Bone marrow (tissue), 2 donors: ENCODE data around the gene RERE.
A peak's percentile ranks its signal among the peaks of the same experiment; 100 is the strongest.
"Not testable (repeated sequence)": the region's sequence is repeated elsewhere in the genome, so short reads cannot be mapped to it uniquely, and the experiment has no call there.

Experiments
- DNase-seq, 2 donors: peaks; one replicate each; lab custom pipeline; 2025; lab: John Stamatoyannopoulos, UW

The RERE gene

DNA sequence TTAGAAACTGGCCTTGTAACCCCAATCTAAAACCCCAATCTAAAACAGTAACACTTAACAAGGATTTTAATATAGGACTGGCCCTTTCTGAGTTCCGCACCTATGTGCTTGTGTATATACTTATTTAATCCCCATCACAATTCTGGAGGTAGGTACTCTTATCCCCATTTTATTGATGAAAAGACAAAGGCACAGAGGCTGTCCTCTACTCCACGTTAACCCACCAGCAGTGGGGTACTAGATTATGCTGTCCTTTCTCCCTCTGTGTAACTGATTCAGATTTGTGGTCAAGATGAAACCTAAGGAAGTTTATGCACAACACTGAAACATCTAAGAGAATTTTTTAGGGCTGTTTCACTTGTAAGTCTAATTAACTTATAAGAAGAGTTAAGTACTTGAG, 175.3 kb downstream of the RERE start:
- no peak for DNase-seq

DNA sequence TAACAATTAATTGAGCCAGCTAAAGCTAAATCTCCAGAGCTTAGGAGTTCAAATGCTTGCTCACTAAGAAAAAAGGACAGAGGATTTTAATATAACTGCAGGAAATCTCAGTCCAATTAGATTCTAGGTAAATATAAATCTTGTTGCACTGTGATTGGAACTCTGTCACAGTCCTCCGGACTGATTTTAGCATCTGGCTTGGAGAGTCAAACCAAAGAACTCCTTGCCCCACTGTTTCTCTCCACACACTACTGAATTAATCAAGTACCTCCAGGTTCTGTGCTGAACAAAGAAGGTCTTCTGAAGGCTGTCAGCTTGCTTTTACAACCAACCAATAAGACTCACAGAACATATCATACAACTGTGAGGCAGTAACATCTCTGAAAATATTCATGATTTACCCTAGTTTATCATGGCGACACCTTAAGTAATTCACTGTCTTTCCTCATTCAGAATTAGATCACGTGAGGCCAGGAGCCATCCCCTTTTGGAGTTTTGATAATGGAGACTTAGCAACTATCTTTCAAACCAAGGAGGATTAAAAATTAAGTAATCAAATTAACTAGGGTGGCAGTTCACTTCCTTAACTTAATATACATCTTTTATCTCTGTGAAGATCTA, 176.0 kb downstream of the RERE start:
- DNase-seq = no peak

GRCh38 chr1:8640950-8641349, 176.5 kb downstream of the RERE start:
- no peak for DNase-seq

GRCh38 chr1:8639148-8639547, 178.3 kb downstream of the RERE start:
- DNase-seq = no peak

DNA sequence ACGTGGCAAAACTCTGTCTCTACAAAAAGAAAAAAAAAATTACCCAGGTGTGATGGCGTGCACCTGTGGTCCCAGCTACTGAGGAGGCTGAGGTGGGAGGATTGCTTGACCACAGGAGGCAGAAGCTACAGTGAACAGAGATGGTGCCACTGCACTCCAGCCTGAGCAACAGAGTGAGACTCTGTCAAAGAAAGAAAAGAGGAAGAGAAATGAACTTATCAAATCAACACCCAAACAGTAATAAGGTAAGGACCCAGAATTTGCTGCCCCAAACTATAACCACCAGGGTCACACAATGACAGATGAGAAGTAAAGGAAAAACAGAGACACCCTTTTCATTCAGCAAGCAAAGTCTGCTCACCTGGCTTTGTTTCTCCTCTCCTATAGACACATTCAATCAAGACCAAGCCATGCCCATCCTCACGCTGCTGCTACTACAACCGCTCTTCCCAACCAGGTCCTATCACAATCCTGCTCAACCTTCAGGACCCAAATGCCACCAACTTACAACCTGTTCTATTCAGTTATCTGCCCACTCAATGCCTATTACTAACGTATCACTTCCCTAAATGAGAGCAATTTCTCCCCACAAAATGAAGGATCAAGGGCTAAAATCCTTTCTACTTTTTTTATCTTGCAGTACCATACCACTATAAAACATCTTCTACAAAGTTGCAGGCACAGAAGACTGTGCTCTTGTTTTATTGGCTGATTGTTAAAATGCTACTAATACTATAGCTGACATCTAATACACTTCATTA, 183.5 kb downstream of the RERE start:
- no peak for DNase-seq

DNA sequence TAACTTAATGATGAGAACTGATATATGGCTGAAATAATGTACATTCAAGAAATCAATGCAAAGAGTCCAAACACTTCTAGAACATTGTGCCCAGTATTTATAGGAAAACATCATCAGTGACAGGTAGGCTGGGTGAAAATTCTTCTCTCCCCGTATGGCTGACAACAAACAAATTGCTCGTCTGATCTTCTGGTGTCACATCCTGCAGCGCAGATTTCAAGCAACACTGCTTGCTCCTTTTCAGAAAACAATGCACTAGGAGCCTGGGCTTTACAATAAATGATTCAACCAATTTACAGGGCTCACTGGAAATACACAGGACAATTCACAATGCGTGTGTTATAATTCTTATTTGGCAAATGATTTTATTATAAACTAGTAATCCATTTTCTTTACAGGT, 185.3 kb downstream of the RERE start:
- DNase-seq = no peak

GRCh38 chr1:8631163-8631562, 186.3 kb downstream of the RERE start:
- no peak for DNase-seq

DNA sequence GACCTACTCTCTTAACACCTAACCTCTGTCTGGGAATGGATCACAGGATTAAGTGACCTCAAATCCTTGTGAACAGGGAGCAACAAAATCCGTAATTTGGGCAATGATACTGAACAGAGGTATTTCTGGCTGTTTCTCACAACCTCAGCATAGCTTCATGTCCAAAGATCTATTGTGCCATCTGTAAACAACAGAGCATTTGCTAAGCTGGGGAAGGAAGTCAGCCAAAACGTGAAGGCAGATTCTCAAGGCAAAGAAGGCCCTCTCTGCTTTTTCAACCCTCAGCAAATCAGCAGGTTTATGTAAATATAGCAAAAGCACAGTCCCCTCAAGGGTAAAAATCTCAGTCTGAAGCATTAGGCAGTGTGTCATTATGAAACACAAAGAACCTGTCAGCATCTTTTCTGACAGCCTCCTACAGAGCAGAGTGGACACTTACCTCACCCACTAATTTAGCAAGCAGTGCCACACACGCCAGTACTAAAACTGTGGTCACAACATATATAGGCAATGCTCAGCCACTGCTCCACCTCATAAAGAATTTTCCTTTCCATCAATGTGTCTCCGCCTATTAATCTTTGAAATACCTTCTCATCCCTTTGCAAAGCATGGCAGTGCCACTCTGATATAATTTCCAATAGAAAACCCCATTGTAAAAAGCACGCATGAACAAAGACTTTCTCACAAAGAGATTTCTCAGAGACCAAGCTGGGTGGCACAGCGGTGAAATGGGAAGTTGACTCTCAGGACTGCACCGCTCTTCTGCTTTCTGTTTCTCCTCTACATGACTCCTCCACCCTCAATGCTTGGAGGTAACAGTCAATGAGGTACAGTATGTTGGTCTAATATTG, 188.0 kb downstream of the RERE start:
- peak; percentile 2 to 68 for DNase-seq

DNA sequence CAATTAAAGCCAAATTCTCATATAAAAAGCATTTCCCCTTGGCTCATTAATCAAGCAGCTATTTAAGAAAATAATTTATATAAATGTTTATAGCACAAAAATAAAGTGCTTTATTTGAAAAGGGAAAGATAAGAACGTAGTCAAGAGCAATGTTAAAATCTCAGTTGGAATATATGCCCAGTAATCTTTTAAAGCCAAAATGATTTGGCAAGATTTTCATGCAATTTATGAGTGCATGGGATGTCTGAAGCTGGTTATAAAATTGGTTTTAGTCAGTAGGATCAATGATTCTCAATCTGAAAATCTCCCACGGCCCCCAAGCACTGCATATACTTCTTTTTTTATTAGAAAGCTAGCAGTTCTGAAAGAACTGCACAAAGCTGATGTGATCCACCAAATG, 188.8 kb downstream of the RERE start:
- no peak for DNase-seq

- no peak for DNase-seq
Observed at GRCh38 chr1:8627728-8628127, 189.7 kb downstream of the RERE start.

DNA sequence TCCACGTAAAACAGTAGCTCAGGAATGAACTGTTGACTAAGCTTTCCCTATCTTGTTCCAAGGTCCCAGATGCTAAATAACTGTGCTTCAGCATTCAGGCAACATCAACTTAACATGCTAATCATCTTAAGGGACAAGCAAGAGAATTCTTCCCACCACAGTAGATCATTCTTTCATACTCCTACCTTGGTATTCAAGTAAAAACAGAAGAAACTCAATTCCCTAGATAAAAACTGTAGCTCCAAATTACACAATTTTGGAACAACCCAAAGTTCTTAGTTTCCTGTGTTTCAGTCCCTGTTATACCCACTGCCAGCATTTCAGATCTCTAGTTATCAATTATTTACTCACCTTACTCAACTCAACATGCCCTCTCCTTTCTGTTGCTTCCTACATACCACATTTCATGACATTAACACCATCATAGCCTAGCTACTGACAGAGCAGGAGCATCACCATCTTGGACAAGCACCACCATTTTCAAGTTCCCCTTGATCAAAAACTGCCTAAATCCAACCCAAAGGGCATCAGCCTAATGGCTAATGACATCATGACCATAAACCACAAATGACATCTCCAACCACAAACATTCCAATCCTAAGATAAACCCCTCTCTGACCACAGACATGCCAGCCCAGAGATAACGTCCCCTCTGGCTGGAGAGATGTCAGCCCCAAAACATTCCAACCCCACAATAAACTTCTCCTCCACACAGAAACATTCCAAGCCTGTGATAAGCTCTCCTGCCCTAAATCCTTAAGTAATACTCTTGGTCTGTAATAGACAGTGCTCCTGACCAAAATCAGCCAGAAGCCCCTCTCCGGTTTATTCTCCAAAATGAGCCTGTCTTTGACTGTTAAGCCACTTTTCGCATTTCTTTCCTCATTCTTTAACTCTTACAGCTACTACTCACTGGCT, 191.2 kb downstream of the RERE start:
- DNase-seq = no peak

- DNase-seq = peak in 1 of 2 donors; percentile 65
Observed at GRCh38 chr1:8625491-8625890, 191.9 kb downstream of the RERE start.

DNA sequence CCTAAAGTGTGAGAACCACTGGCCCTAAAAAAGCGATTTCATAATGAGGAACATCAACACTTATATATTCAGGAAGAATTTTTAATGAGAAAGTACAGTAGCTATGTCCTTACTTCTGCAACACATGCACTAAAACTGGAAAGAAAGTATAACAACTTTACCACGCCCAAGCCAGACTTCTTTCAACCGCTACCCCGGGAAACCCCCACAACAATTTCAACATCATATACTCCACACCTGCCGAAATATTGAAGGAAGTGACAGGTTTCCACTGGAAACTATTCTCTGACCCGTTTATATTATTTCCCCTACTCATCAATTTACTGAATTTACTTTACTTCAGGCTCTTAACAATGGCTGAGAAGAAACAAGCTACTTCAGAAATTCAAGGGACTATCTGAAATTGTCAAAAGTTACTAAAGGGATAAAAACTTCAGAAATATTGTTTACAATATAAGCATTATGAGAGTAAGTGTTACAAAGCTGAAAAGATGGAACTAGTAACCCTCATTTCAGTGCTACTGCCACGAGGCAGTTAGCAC, 193.7 kb downstream of the RERE start:
- DNase-seq = not testable (repeated sequence)

GRCh38 chr1:8621785-8622348, 195.6 kb downstream of the RERE start:
- DNase-seq = not testable (repeated sequence)

DNA sequence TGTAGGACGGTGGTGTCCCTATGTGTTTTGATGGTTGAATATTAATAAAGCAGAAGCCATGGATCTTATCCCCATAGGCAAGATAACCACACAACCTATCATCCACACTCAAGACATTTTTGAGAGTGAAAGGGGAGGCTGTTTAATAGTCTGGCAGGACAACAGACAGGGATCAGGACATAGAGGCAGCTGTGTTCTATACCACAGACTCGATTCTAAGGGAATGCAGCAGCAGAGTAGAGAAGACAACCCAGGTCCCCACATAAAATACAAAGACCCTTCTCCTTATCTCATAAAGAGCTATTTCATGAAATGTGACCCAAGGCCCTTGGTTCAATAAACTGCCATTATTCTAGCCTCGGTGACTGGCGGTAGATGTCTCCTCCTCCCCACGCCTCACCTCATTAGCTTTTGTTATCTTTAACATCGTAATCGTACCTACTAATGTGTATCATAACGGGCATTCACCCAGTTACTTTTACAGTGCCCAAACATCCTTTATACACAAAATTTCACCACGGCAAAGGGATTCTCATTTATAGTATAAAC, 196.3 kb downstream of the RERE start:
- not testable (repeated sequence) for DNase-seq

- DNase-seq = not testable (repeated sequence)
Observed at GRCh38 chr1:8619917-8620502, 197.4 kb downstream of the RERE start.

GRCh38 chr1:8619419-8619818, 198.0 kb downstream of the RERE start:
- not testable (repeated sequence) for DNase-seq

DNA sequence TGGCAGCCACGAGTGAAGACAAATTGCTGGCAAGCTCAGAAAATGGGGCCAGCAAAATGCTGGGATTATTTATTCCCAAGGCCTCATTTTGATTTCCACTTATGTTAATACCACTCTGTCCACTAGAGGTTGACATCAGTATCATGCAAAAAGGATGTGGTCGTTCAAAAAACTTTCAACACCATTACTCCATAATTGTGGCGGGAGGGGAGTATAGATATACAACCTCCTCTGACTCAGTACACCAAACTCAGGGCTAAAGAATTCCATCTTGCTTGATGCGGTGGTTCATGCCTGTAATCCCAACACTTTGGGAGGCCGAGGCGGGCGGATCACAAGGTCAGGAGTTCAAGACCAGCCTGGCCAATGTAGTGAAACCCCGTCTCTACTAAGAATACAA, 200.6 kb downstream of the RERE start:
- DNase-seq = not testable (repeated sequence)

DNA sequence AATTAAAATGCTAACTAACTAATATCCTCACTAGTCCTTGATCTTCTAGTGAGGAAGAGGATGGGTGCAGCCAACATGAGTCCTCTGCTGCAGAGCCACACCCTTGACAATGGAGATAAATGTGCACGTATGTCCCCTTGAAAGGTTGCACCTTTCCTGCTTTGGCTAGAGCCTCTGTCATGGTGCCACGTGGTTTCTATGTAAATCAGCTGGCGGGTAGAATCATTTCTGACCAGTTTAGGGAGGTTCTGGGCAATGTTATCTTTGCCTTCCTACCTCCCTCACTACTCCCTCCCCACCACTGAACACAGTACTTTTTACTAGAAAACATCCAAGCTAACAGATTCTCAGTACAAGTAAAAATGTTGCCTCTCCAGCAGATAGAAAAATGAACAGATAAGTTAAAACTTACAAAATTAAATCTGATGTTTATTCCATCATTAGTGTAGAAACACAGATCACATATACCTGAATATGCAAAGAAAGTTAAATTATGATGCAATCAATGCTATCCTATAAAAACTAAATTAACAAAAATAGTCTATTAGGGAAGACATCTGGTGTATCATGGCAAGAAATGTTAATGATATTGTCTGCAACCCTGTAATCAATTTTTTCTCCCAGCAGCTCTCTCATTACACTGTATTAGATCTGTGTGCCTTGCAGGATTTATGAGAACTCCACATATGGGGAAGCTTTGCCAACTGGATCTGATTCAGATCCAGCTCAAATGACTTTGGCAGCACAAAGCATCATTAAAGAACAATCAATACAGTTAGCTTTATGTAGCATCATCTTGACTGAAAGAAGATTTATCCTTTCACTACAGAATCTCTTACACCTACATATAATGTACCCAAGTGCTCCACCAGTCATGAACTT, 205.6 kb downstream of the RERE start:
- DNase-seq = not testable (repeated sequence)
